Ovary (tissue), 3 donors: ENCODE results near the gene DOCK2.

Source experiments
- EP300 ChIP-seq: sonication (generic); formaldehyde crosslinking; IDR thresholded peaks from one replicate; pipeline ENCODE4 v1.6.1; 2017; ENCODE audit warnings: antibody characterized with exemption
- POLR2A ChIP-seq: fragments of 450-650 bp; IDR thresholded peaks from one replicate; pipeline ENCODE4 v1.6.1; 2017; ENCODE audit warnings: antibody characterized with exemption, mild to moderate bottlenecking, moderate library complexity
- TF ChIP-seq, protein P1 (sequence below), 3 donors: fragments of 450-650 bp in 2 of 3; fragments of 200-600 bp in 1 of 3; IDR thresholded peaks; one replicate each; pipeline versions ENCODE4 v1.5.1 to v1.8.0; 2016 to 2022; ENCODE audit warnings: antibody characterized with exemption in 3 of 3, mild to moderate bottlenecking in 1 of 3
- donor health status: DM: no; HTN: no; CAD: no.

DNA sequence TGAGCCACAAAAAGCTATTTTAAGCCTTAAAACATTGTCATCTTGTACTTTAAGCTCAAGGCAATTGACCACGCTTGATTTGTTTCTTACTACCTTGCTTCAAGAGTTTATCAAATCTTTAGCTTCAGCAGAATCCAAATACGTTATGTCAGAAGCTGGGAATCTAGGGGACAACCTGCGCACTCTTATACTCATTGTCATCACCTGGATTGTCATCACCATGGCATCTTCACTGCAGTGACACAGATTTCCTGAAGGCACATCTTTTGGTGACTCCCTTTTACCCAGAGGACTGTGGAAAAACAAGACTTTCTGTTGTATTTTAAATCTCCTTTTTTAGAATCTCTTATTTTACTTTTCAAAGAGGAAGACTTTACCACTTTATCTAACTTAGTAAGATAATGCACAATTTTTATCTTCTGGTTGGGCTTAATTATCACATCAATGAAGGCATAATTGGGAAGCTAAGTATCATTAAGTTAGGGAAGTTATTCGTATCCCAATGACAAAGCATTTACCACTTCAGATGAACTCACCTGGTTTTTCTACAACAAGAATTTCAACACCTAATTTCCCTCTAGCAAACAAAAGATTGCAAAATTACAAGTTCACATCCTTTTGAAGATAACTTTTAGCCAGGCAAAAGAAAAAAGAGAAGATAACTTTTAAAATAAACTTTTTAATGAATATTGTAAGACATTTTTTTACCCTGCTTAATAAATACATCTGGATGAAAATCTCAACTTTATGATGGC, 162.0 kb downstream of the DOCK2 start:
- TF ChIP-seq, protein P1, sequence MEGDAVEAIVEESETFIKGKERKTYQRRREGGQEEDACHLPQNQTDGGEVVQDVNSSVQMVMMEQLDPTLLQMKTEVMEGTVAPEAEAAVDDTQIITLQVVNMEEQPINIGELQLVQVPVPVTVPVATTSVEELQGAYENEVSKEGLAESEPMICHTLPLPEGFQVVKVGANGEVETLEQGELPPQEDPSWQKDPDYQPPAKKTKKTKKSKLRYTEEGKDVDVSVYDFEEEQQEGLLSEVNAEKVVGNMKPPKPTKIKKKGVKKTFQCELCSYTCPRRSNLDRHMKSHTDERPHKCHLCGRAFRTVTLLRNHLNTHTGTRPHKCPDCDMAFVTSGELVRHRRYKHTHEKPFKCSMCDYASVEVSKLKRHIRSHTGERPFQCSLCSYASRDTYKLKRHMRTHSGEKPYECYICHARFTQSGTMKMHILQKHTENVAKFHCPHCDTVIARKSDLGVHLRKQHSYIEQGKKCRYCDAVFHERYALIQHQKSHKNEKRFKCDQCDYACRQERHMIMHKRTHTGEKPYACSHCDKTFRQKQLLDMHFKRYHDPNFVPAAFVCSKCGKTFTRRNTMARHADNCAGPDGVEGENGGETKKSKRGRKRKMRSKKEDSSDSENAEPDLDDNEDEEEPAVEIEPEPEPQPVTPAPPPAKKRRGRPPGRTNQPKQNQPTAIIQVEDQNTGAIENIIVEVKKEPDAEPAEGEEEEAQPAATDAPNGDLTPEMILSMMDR (IDR thresholded peaks at IDR 0.05) = no peak
- TF ChIP-seq POLR2A (no peak), EP300 (no peak)
